LNCAP (cell line): ENCODE measurements around the gene PNMA8A.

Experiments used
- TF ChIP-seq, protein P1 (sequence below): fragments of 450-650 bp; IDR thresholded peaks from 2 replicates; pipeline ENCODE4 v1.5.1; 2017; ENCODE audit warnings: mild to moderate bottlenecking

PNMA8A gene

DNA sequence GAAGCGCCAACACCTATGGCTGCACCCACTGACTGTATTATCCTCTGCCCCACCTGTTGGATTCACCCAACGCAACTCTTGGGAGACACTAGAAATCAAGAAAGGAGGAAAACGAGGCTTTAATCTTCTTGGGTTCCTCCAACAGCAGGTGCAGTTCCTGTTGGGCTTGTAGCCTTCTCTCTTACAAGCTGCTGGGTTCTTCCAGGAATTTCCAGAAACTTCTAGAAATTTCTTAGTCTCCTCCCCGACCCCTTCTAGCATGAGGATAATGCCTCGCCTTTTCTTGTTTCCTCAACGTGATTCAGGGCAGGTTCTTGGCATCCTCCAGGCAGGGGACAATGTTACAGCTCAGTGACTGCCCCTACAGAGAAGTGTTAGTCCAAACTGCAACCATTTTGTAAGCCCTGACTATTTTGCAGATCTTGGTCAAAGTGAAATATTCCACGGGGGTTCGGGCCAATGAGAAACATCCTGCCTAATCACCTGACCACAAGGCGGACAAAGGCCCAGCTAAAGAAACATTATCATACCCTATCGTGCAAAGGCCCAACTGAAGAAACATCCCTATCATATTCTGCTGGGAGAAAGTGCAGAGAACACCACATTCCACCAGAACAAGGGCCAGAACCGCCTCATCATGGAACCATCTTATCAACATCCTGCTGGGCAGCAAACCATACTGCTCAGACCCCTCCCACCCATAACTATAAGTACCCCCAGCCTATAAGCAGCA, 614 bp upstream of the PNMA8A start:
- TF ChIP-seq, protein P1, sequence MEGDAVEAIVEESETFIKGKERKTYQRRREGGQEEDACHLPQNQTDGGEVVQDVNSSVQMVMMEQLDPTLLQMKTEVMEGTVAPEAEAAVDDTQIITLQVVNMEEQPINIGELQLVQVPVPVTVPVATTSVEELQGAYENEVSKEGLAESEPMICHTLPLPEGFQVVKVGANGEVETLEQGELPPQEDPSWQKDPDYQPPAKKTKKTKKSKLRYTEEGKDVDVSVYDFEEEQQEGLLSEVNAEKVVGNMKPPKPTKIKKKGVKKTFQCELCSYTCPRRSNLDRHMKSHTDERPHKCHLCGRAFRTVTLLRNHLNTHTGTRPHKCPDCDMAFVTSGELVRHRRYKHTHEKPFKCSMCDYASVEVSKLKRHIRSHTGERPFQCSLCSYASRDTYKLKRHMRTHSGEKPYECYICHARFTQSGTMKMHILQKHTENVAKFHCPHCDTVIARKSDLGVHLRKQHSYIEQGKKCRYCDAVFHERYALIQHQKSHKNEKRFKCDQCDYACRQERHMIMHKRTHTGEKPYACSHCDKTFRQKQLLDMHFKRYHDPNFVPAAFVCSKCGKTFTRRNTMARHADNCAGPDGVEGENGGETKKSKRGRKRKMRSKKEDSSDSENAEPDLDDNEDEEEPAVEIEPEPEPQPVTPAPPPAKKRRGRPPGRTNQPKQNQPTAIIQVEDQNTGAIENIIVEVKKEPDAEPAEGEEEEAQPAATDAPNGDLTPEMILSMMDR = no peak

DNA sequence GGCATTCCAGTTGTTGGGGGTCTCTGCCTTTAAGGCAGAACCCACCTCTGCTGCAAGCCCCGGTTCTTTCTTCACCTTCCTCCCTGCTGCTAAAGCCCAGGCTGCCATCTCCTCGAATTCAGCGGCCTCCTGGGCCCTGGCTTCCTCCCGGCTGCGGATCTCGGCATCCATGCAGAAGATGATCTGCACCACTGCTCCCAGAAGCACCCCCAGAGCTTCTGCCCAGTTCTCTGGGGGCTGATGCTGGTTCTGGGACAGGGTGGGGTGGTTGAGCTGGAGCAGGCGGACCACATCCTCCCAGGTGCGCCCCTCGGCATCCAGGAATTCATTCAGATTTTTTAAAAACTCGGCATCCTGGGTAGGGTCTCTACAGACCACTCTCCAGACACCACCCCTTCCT, 987 bp downstream of the PNMA8A start:
- TF ChIP-seq, protein P1 = no peak

DNA sequence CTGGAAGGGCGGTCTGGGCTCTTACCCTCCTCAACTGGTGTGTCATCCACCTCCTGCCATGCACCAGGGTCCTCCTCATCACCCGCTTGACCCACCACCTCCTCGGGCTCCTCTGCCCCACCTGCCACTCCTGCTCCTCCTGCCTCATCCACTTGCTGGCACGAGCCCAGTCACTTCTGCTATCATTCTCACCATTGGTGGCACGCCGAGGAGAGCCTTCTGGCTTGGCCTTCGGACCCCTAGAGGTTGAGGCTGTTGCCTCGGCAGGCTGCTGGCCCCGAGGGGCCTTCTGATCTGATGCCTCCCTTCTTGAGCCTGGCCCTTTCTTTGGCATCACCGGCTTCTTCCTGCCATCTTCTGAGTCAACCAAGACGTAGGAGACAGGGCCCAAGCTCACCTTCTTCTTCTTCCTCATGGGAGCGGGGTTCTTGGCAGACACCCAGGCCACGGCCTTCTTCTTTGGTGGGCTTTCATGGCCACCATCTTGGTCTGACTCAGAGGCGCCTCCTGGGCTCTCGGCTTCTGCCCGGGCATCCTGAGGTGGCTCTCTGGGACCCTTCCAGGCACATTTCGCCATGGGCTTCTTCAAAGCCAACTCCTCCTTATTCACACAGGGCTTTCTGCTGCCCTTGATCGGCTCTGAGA, 1.7 kb downstream of the PNMA8A start:
- TF ChIP-seq, protein P1 = no peak

DNA sequence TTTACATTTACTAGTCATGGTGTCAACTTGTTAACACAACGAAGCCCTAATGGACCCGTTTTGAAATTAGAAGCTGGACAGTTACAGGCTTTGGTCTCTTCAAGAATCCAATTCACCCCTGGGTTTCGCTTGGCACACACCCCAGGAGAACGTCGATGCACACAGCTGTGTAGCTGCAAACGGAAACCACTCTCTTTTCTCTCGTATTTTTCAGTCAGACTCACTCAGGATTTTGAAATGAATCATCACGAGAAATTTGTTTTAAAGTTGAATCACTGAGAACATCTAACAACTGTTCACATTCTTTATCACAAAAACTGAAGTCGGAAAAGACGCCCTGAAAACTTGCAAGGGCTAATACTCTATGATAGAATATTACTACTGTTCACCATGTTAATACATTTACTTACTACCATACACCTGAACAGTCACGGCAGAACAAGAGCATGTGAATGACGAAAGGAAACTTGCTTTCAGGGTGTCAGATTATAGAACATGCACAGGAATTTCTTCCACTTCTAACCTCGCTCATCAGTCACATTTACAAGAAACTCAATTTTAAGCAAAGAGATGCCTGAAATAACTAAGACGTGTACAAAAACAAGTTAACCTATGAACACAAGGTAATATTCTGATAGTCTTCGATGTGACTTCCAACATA, 4.7 kb downstream of the PNMA8A start:
- TF ChIP-seq, protein P1 = no peak

DNA sequence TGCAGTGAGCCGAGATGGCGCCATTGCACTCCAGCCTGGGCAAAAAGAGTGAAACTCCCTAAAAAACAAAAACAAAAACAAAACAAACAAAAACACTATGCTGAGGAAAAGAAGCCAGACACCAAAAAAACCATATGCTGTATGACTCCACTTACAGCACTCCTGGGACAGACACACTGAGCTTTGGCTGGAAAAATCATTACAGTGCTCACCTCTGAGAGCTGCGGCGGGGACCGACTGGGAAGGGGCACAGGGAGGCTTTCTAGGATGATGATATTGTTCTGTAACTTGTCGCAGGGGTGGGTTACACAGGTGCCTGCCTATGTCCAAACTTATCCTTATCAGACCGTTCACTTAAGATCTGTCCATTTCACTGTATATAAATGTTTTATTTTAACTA, 7.8 kb downstream of the PNMA8A start:
- TF ChIP-seq, protein P1 = no peak

DNA sequence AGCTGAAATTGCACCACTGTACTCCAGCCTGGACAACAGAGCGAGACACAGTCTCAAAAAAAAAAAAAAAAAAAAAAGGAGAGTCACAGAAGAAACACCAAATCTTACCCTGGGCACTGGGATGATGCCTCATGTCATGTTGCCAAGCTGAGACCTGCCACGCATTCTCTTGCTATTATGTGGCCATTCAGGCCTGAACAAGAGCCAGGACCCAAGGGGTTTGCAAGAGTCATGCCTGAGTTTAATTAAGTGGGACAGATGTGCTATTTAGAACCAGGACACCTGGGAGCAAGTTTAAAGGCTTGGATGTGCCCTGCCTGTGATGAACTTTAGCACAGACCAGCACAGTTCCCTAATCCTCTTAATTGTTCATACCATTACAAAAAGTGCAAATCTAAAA, 9.8 kb downstream of the PNMA8A start:
- TF ChIP-seq, protein P1 = no peak

DNA sequence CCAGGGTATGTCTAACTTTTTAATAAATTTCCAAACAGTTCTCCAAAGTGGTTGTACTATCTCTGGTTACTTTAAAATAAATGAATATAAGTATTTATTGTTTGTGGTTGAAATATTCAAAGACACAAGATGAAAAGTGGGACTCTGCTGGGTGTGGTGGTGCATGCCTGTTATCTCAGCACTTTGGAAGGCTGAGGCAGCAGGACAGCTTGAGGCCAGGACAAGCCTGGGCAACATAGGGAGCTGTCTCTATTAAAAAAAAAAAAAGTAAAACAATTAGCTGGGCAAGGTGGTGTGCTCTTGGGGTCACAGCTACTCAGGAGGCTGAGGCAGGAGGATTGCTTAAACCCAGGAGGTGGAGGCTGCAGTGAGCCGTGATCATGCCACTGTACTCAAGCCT, 10.4 kb downstream of the PNMA8A start:
- TF ChIP-seq, protein P1 = no peak
